Breast epithelium (tissue), 3 donors: Measurements from ENCODE around the gene TSPEAR.

Experiments
- POLR2A ChIP-seq: fragments of 450-650 bp; IDR thresholded peaks from one replicate; pipeline ENCODE4 v1.6.1; 2016; ENCODE audit warnings: antibody characterized with exemption, mild to moderate bottlenecking, moderate library complexity
- POLR2AphosphoS5 ChIP-seq, 3 donors: sonication (generic); formaldehyde crosslinking; IDR thresholded peaks; one replicate each; pipeline ENCODE4 v1.6.1; 2017; ENCODE audit warnings: antibody characterized with exemption in 3 of 3
- TF ChIP-seq, protein P1 (sequence below), 3 donors: fragments of 450-650 bp; IDR thresholded peaks; one replicate each; pipeline ENCODE4 v1.5.1; 2016 to 2017; ENCODE audit warnings: antibody characterized with exemption in 3 of 3, mild to moderate bottlenecking in 3 of 3, moderate library complexity in 3 of 3

DNA sequence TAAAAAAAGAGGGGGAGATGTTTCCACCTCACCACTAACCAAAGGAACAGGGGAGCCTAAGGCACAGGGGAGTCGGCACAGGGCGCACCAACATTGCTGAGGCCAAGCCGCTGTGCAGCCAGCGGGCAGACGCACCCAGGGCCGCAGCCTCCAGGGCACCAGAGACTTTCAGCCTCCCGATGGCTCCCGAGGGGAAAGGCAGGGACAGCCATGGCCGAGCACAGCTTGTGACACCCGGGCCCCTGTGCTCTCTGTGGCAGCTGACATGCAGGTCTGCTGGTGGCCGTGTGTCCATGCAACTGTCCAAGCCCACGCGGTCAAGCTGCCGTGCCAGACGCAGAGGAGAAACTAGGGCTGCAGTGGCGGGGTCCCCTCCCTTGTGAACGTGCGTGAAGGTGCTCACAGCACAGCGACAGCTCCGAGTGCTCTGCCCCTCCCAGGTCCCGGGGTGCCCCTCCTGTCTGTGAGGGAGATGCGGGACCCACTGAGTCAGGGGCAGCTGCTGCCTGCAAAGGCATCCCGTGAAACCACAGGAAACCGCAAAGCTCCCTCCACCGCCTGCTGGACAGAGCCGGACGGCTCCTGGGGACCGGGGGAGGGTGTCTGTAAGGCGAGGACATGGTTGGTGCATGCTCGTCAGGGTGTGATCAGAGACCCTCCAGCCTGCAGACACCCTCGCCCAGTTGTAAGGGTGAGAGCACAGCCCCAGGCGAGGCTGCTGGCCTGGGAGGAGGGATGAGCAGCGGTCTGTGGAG lies 62.6 kb downstream of the TSPEAR start:
- no peak for TF ChIP-seq POLR2AphosphoS5 (IDR thresholded peaks at IDR 0.05)
- no peak for TF ChIP-seq POLR2A
- TF ChIP-seq, protein P1, sequence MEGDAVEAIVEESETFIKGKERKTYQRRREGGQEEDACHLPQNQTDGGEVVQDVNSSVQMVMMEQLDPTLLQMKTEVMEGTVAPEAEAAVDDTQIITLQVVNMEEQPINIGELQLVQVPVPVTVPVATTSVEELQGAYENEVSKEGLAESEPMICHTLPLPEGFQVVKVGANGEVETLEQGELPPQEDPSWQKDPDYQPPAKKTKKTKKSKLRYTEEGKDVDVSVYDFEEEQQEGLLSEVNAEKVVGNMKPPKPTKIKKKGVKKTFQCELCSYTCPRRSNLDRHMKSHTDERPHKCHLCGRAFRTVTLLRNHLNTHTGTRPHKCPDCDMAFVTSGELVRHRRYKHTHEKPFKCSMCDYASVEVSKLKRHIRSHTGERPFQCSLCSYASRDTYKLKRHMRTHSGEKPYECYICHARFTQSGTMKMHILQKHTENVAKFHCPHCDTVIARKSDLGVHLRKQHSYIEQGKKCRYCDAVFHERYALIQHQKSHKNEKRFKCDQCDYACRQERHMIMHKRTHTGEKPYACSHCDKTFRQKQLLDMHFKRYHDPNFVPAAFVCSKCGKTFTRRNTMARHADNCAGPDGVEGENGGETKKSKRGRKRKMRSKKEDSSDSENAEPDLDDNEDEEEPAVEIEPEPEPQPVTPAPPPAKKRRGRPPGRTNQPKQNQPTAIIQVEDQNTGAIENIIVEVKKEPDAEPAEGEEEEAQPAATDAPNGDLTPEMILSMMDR (IDR thresholded peaks at IDR 0.05) = no peak
